HL-60/S4 treated with retinoic acid at 250 ng/mL for 4 days and 3 days (cell line): ENCODE data around the gene KIAA0825.
"Not testable (repeated sequence)": the region's sequence is repeated elsewhere in the genome, so short reads cannot be mapped to it uniquely, and the experiment has no call there.

Experiments
- in situ Hi-C: fragments of 300-500 bp; cut with MboI; formaldehyde crosslinking; loops from 2 replicates; pipeline ENCODE4 v1.7.0; 2022; ENCODE audit warnings: low sequenced_read_pairs

KIAA0825 gene

DNA sequence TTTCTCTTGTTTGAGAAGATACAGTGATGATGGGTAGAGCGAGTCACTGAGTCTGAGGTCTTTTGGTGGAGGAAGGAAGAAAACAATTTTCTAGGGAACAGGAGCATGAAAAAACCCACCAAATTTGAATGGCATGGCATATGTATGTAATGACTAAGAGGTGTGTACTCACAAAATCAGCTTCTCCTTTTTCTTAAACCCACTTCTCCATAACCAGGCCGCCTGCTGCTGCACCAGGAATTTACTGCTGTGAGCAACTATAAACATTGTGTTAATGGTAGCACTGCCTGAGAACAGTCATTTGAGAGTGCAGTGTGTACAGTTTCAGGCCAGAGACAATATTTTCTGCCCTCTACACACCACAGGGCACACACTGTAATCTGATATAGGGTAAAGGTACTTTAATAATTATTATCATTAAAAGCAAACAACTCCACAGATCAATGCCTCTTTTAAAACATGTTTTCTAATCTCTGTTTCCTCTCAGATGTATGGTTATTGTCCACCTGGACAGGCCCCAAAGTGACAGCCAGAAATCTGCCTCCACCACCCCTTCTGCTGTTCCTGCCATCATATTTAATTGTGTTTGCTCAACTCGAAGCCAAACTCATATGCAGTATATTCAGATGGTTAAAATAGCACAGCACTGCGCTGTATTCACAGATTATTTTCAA lies 241.6 kb downstream of the KIAA0825 start:
- in situ Hi-C loops: no loop called here

DNA sequence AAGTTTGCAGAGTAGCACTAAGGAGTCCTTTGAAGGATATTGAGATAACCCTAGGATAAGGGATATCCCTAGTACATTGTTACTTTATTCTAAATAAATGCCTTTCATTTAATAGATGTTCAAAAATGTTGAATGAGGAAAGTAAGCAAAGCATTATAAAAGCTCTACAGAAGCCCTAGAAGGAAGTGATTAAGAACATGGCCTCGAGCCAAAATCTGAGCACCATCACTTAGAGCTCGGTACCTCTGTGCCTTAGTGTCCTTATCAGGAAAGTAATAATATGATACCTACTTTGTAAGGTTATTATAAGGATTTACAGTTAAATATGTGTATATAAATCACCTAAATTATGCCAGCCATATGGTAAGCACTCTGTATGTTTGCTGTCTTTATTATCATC lies 242.6 kb downstream of the KIAA0825 start:
- in situ Hi-C loops: no loop called here

- in situ Hi-C loops: no loop called here
Observed at GRCh38 chr5:94374336-94374735, 244.1 kb downstream of the KIAA0825 start.

DNA sequence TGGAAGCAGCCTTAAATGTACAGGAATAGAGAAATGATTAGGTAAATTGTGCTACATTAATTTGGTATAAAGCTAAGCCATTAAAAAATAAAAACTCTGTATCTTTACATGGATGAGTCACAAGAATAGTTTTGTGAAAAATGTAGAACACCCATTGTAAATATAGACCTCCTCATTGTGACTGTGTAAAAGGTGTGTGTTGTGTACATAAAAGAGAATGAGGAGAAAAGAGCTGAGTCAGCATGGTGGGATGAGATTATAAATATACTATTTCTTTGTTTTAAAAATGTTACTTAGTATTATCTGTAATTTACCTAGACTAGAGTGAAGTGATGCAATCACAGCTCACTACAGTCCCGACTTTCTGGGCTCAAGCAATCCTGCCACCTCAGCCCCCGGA lies 250.5 kb downstream of the KIAA0825 start:
- in situ Hi-C loops: no loop called here

GRCh38 chr5:94366811-94367210 lies 251.6 kb downstream of the KIAA0825 start:
- in situ Hi-C loops: no loop called here

DNA sequence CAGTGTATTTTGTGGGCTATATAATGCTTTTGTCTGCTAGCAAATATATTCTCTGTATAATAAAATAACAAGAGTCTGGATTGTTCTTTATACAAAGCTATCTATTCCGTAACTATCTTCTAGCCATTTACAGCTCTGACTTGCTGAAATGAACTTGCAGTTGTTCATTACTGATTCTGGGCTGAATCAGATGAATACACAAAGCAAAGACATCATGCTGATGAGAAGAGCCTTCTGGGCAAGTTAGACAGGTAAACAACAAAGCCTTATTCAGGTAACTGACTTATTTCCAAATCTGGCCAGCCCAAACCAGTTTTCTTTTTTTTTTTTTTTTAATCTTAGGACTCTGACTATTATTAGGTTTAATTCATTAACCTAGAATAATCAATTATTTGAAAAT lies 255.5 kb downstream of the KIAA0825 start:
- in situ Hi-C loops: no loop called here

DNA sequence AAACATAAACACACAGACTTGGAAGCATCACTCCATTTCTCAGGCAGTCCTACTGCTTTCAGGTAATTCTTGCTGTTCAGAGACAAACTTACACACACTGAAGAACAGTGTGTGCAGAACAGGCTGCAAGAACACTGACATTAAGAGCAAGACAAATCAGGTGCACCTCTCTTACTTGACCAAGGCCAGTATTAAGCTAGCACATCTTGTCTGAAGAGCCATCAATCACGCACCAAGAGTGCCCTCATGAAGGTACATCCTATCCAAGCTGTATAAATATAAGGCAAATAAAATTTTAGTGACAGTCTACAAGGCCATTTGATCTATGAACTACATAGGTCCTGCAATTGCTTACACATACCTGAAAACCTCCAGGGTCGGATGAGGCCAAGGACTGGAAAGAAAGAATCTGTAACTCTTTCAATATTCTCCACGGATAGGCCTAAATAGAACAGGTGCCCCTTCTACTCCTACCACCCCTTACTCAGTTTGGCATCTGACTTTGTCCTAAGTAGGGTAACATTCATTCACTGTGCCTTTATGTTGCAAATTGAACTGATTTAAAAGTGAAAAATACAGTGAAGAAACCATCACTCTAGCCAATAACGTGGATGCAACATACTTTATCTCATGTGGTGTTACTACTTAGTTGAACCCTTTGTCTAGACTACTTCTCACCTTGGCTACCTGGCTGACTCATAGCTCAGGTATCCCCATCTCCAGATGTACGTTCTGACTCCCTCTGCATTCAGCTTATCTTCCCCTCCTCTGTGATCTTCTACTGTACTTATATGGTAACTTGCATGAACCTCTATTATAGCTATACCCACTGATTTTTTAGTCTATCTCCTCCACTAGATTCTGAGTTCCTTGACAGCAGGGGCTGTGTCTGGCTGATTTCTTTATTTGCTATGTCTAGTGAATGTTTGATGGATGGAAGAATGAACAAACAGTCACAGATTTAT lies 256.3 kb downstream of the KIAA0825 start:
- in situ Hi-C loops: no loop called here

- in situ Hi-C loops: no loop called here
Observed at GRCh38 chr5:94361161-94361560, 257.2 kb downstream of the KIAA0825 start.

DNA sequence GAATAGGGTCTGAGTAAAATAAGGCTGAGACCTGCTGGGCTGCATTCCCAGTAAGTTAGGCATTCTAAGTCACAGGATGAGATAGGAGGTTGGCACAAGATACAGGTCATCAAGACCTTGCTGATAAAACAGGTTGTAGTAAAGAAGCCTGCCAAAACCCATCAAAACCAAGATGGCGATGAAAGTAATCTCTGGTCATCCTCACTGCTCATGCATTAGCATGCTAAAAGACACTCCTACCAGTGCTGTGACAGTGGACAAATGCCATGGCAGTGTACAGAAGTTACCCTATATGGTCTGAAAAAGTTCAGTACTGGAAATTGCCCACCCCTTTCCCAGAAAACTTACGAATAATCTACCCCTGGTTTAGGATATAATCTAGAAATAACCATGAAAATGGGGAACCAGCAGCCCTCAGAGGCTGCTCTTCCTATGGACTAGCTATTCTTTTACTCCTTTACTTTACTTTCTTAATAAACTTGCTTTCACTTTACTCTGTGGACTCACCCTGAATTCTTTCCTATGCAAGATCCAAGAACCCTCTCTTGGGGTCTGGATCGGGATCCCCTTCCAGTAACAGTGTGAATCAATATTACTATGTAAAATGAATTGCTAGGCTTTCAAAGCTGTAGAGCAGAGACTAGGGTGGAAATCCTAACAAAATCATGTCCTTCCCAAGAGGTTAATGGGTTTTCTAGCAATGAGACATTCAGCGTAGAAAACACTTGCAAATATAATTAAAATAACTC lies 257.8 kb downstream of the KIAA0825 start:
- in situ Hi-C loops: no loop called here

- in situ Hi-C loops: no loop called here
Observed at GRCh38 chr5:94359880-94360279, 258.5 kb downstream of the KIAA0825 start.

GRCh38 chr5:94355811-94356210 lies 262.6 kb downstream of the KIAA0825 start:
- in situ Hi-C loops: no loop called here

DNA sequence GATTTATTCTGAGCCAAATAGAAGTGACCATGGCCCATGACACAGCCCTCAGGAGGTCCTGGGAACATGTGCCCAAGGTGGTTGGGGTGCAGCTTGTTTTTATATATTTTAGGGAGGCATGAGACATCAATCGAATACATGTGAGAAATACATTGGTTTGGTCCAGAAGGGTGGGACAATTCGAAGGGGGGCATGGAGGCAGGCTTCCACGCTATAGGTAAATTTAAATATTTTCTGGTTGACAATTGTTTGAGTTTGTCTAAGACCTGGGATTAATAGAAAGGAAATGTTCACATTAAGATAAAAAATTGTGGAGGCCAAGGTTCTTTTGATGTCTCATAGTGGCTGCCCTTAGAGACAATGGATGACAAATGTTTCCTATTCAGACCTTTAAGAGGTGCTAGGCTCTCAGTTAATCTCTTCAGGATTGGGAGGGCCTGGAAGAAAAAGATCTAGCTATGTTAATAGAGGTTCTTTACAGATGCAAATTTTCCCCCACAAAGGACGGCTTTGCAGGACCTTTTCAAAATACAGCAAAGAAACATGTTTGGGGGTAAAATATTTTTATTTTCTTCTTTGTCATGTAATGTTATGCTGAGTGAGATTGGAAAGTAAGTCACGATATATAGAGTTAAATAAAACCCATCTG lies 263.4 kb downstream of the KIAA0825 start:
- in situ Hi-C loops: not testable (repeated sequence)

DNA sequence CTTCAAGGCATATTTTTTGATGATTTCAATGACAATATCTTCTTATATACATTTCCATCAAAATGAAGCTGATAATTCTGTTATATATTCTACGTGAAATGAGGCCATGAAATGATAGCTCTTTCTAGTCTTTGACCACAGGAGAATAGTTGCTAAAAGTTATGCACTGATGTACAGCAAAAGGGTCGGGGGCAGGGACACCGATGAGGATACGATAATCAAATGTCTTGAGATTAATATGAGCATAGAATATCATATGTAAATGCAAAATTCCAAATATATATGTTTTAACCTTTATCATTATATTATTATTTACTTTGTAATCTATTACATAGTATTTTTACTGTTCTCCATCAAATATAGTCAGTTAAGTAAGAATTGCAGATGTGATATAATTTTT lies 264.8 kb downstream of the KIAA0825 start:
- in situ Hi-C loops: no loop called here

GRCh38 chr5:94347130-94347529 lies 271.3 kb downstream of the KIAA0825 start:
- in situ Hi-C loops: no loop called here

DNA sequence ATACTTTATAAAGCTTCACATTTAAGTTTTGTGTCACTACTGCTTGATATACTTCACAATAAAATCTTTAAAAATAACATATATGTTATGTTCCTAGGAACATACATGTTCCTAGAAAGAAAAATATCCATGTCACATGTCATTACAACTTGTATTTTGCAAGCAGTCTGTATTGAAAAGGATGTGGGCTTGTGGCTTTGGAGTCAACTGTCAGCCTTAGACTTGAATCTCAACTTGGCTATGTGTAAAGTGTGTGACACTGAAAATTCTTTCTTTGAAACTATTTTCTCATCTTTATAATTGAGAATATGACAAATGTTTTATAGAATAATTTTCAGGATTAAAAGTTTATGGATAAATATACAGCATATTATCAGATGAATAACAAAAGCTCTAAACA lies 273.1 kb downstream of the KIAA0825 start:
- in situ Hi-C loops: no loop called here

DNA sequence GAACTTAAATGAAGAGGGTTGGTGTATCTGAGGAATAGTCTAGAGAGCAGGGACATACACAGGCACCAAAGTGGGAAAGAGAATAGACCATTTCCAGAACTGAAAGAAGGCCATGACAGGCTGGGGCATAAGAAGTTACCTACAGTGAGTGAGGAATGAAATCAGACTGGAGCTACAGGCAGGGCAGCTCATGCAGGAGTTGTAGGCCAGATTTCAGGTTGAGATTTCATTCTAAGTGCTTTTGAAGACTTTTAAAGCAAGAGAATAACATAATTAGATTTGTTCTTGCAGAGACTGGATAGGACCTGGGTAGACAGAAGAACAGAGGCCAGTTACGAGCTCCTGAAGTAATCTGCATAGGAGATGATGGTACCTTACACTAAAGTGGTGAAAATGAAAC lies 280.8 kb downstream of the KIAA0825 start:
- in situ Hi-C loops: no loop called here

GRCh38 chr5:94335936-94336335 lies 282.5 kb downstream of the KIAA0825 start:
- in situ Hi-C loops: no loop called here

DNA sequence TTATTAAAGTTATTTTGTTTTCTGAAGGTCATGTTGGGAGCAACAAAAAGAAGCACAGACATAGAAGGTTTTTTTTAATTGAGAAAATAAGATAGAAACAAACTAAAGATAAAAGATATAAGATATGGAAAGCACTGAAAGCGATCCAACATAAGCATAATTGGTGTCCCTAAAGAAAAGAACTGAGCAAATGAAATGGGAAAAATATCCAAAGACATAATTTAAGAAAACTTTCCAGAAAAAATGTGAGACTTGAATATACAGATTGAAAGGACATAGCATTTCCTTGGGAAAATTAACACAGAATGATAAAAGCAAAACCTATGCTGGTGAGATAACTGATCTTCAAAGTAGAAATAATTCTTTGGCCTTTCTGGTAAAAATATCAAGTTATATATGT lies 289.3 kb downstream of the KIAA0825 start:
- in situ Hi-C loops: no loop called here

- in situ Hi-C loops: no loop called here
Observed at GRCh38 chr5:94326586-94326985, 291.8 kb downstream of the KIAA0825 start.

DNA sequence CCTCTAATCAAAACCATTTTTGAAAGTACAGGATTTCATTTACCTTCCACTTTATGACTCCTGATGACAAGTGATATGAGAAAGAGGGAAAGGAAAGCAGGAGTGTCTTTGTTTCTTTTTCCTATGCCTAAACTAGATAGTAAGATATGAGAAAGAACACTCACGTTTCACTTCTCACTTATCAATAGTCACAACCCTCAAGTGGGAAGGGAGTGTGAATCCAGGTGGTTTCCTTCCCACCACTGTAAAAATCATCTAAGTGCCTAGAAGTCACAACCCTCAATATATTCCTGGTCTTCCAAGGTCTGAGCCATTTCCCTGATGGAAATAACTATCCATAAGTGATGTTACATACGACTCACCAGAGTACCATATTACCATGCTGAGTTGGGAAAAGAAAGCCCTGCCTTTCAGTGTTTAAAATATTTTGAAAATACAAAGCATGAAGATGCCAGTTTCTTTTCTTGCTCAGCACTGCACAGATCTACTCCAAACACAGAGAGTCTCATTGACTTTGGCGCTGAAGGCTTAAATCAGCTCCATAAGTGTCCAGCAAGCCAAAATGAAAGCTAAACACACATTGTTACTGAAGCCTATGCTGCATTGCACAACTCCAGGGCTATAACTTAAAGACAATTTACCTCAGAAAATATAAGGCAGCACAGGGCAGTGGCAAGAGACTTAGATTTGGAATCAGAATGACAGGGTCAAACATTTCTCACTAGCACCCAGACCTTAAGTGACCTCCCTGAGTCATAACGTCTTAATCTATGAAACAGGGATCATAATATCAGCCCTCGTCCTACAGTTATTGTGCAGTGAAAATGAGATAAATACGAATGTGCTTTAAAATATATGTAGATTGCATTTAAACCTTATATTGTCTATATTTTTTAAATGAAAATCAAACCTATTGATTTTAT lies 301.2 kb downstream of the KIAA0825 start:
- in situ Hi-C loops: no loop called here
